GM23338 (cell line): Measurements from ENCODE around the gene PBLD. TPM values are rescaled to one million over a fixed set of nuclear protein-coding genes. Genes with fewer than 3 reads are reported as not detected.

ENCODE experiments used
- ATAC-seq: fragments of 200-7000 bp; cut with Tn5 transposase; 3 replicates; pipeline ENCODE4 v1.9.1; 2020
- DNase-seq: peaks from one replicate; pipeline ENCODE4 v3.0.0-alpha.2; 2015; ENCODE audit warnings: low spot score
- H2AFZ ChIP-seq: fragments of 200-600 bp; sonication (generic); 2 replicates; pipeline ENCODE4 v1.8.0; 2016; ENCODE audit warnings: antibody characterized with exemption, mild to moderate bottlenecking, moderate library complexity
- H3F3A ChIP-seq: fragments of 200-600 bp; sonication (generic); replicated peaks from 2 replicates; pipeline ENCODE4 v1.8.0; 2017; ENCODE audit warnings: antibody characterized with exemption, mixed run types, low read depth
- H3K27ac ChIP-seq: fragments of 200-600 bp; sonication (generic); 2 replicates; pipeline ENCODE4 v1.6.1; 2016; ENCODE audit warnings: low read depth
- H3K27me3 ChIP-seq: fragments of 200-600 bp; sonication (generic); 2 replicates; pipeline ENCODE4 v1.8.0; 2016; ENCODE audit warnings: mild to moderate bottlenecking, mixed run types, moderate library complexity; ENCODE audit not compliant: insufficient read depth
- H3K36me3 ChIP-seq: fragments of 200-600 bp; sonication (generic); 2 replicates; pipeline ENCODE4 v1.8.0; 2016; ENCODE audit warnings: mild to moderate bottlenecking; ENCODE audit not compliant: insufficient read depth
- H3K4me1 ChIP-seq: fragments of 200-600 bp; sonication (generic); 2 replicates; pipeline ENCODE4 v1.8.0; 2016; ENCODE audit warnings: mild to moderate bottlenecking, moderate library complexity; ENCODE audit not compliant: insufficient read depth
- H3K4me2 ChIP-seq: fragments of 200-600 bp; sonication (generic); 2 replicates; pipeline ENCODE4 v1.7.1; 2017; ENCODE audit warnings: mixed run types
- H3K4me3 ChIP-seq: fragments of 200-600 bp; sonication (generic); 2 replicates; pipeline ENCODE4 v1.6.1; 2016; ENCODE audit warnings: mixed run types
- H3K79me2 ChIP-seq: fragments of 200-600 bp; sonication (generic); replicated peaks from 2 replicates; pipeline ENCODE4 v1.8.0; 2017; ENCODE audit warnings: mild to moderate bottlenecking; ENCODE audit not compliant: insufficient read depth
- H3K9me2 ChIP-seq: fragments of 200-600 bp; sonication (generic); 2 replicates; pipeline ENCODE4 v1.8.0; 2017; ENCODE audit not compliant: insufficient read depth
- H4K20me1 ChIP-seq: fragments of 200-600 bp; sonication (generic); replicated peaks from 2 replicates; pipeline ENCODE4 v1.8.0; 2017; ENCODE audit warnings: mild to moderate bottlenecking; ENCODE audit not compliant: insufficient read depth
- H3K27ac Mint-ChIP-seq: 2 replicates; pipeline ENCODE4 v1.8.0; 2020; ENCODE audit warnings: inconsistent platforms, mild to moderate bottlenecking, moderate library complexity, mixed read lengths
- H3K27me3 Mint-ChIP-seq: 3 replicates; pipeline ENCODE4 v1.8.0; 2022; ENCODE audit warnings: low read depth, mild to moderate bottlenecking, moderate library complexity, mixed read lengths, inconsistent platforms; ENCODE audit not compliant: insufficient read depth, poor library complexity
- H3K36me3 Mint-ChIP-seq: 3 replicates; pipeline ENCODE4 v1.8.0; 2021; ENCODE audit warnings: low read depth, mild to moderate bottlenecking, inconsistent platforms, moderate library complexity, mixed read lengths
- H3K4me1 Mint-ChIP-seq: 3 replicates; pipeline ENCODE4 v1.8.0; 2020; ENCODE audit warnings: mild to moderate bottlenecking, inconsistent platforms, mixed read lengths
- H3K4me3 Mint-ChIP-seq: 3 replicates; pipeline ENCODE4 v1.8.0; 2021; ENCODE audit warnings: moderate library complexity, mild to moderate bottlenecking, inconsistent platforms, mixed read lengths
- H3K9me3 Mint-ChIP-seq: 3 replicates; pipeline ENCODE4 v1.8.0; 2020; ENCODE audit warnings: moderate library complexity, mild to moderate bottlenecking, inconsistent platforms, mixed read lengths
- CREB1 ChIP-seq: fragments of 250-450 bp; sonication (Bioruptor Pico); IDR thresholded peaks from 2 replicates; pipeline ENCODE4 v1.5.0; 2020; ENCODE audit warnings: low read depth, mild to moderate bottlenecking, moderate library complexity
- CTCF ChIP-seq, 2 experiments: fragments of 200-600 bp in 1 of 2; sonication (generic) in 1 of 2; conservative IDR thresholded peaks; 2 replicates each; pipeline versions ENCODE4 v1.5.1 to v1.6.1; 2016 to 2017; ENCODE audit warnings: antibody characterized with exemption in 2 of 2, low read depth in 2 of 2, mild to moderate bottlenecking in 2 of 2, moderate library complexity in 1 of 2
- ETS1 ChIP-seq: IDR thresholded peaks from 2 replicates; pipeline ENCODE4 v1.6.1; 2016; ENCODE audit warnings: antibody characterized with exemption
- EZH2 ChIP-seq: fragments of 200-600 bp; sonication (generic); IDR thresholded peaks from one replicate; pipeline ENCODE4 v1.8.0; 2017; ENCODE audit warnings: antibody characterized with exemption, mild to moderate bottlenecking, low read depth; ENCODE audit not compliant: unreplicated experiment
- EZH2phosphoT487 ChIP-seq: fragments of 200-600 bp; sonication (generic); IDR thresholded peaks from one replicate; pipeline ENCODE4 v1.8.1; 2018; ENCODE audit warnings: antibody characterized with exemption; ENCODE audit not compliant: unreplicated experiment
- JUNB ChIP-seq: IDR thresholded peaks from one replicate; pipeline ENCODE4 v1.6.1; 2016; ENCODE audit warnings: antibody characterized with exemption; ENCODE audit not compliant: unreplicated experiment
- NANOG ChIP-seq: IDR thresholded peaks from 2 replicates; pipeline ENCODE4 v1.6.1; 2016; ENCODE audit warnings: antibody characterized with exemption, borderline replicate concordance
- POLR2AphosphoS5 ChIP-seq: IDR thresholded peaks from 2 replicates; pipeline ENCODE4 v1.6.1; 2016; ENCODE audit warnings: antibody characterized with exemption, low read depth
- REST ChIP-seq: IDR thresholded peaks from one replicate; pipeline ENCODE4 v1.6.1; 2018; ENCODE audit warnings: antibody characterized with exemption; ENCODE audit not compliant: unreplicated experiment
- ZNF331 ChIP-seq: fragments of 250-450 bp; sonication (Bioruptor Pico); IDR thresholded peaks from 2 replicates; pipeline ENCODE4 v1.5.0; 2020; ENCODE audit warnings: low read depth, mild to moderate bottlenecking, moderate library complexity
- ZNF462 ChIP-seq: fragments of 250-450 bp; sonication (Bioruptor Pico); IDR thresholded peaks from 2 replicates; pipeline ENCODE4 v1.5.0; 2020; ENCODE audit warnings: mild to moderate bottlenecking, moderate library complexity
- polyA plus RNA-seq: library from polyadenylated mRNA; unstranded; fragments of >200 nt; fragmentation: Nextera tagmentation; extraction: Ambion mirVana; gene quantifications from 2 replicates; pipeline ENCODE4 v1.2.1, GENCODE V29; 2016
- total RNA-seq: library from RNA; depleted of rRNA; stranded (reverse); fragments of >200 nt; shearing (Covaris generic); gene quantifications from 2 replicates; pipeline ENCODE4 v1.2.3, GENCODE V29; 2014

The PBLD gene
- total and polyA plus RNA-seq, 2 experiments from 2014 or later, result 0.90 to 1.5 TPM

GRCh38 chr10:68261132-68261856 lies 71.4 kb downstream of the PBLD start:
- H3K36me3 ChIP-seq, result no peaks in the 10 kb centered on the region
- Mint-ChIP-seq H3K4me3 (no peak overlapping the region), H3K27ac (no peak overlapping the region), H3K9me3 (peaks cover 14% of the 10 kb centered on the region), H3K27me3 (peaks cover 3% of the 10 kb centered on the region), H3K36me3 (no peaks in the 10 kb centered on the region; the same call in 2 of the 3 replicates), H3K4me1 (no peaks in the 10 kb centered on the region; the same call in 2 of the 3 replicates)
- no peaks in the 10 kb centered on the region for H3K27me3 ChIP-seq
- H2AFZ ChIP-seq, result no peak overlapping the region
- no peak overlapping the region for H3K4me2 ChIP-seq
- H3K4me1 ChIP-seq, result no peaks in the 10 kb centered on the region
- no peaks in the 10 kb centered on the region for H3K9me2 ChIP-seq
- no peak overlapping the region for H3K27ac ChIP-seq
- no peaks in the 10 kb centered on the region for H3K79me2 ChIP-seq
- H3F3A ChIP-seq, result no peaks in the 10 kb centered on the region
- TF ChIP-seq CREB1 (CRISPR knock-in tag) (no peak), ZNF462 (no peak), POLR2AphosphoS5 (no peak), CTCF (conservative IDR thresholded peaks at IDR 0.05; ENCODE audit: low read depth in 2 of 2) (no peak), ETS1 (no peak), NANOG (no peak), JUNB (no peak), EZH2 (no peak), EZH2phosphoT487 (no peak), REST (no peak), ZNF331 (CRISPR knock-in tag) (no peak)
- H4K20me1 ChIP-seq, result no peaks in the 10 kb centered on the region
- DNase-seq, result no peak
- H3K4me3 ChIP-seq, result no peak overlapping the region
- ATAC-seq, result no peak
